AG09309 (cell line): ENCODE data around the gene TRAPPC11.

Source experiments
- DNase-seq: peaks from one replicate; pipeline ENCODE4 v3.0.0-alpha.2; 2010; ENCODE audit warnings: low read depth
- H3K4me3 ChIP-seq: 2 replicates; pipeline ENCODE4 v1.5.1; 2011; ENCODE audit warnings: mild to moderate bottlenecking, low read depth, low read length, moderate library complexity; ENCODE audit not compliant: control insufficient read depth
- TF ChIP-seq, protein P1 (sequence below): IDR thresholded peaks from 2 replicates; pipeline ENCODE4 v1.5.1; 2011; ENCODE audit warnings: mild to moderate bottlenecking, low read depth, low read length, inconsistent platforms; ENCODE audit not compliant: insufficient read depth, control insufficient read depth; ENCODE audit errors: missing control alignments

The TRAPPC11 gene

GRCh38 chr4:183738081-183738673, 79.1 kb downstream of the TRAPPC11 start:
- TF ChIP-seq, protein P1, sequence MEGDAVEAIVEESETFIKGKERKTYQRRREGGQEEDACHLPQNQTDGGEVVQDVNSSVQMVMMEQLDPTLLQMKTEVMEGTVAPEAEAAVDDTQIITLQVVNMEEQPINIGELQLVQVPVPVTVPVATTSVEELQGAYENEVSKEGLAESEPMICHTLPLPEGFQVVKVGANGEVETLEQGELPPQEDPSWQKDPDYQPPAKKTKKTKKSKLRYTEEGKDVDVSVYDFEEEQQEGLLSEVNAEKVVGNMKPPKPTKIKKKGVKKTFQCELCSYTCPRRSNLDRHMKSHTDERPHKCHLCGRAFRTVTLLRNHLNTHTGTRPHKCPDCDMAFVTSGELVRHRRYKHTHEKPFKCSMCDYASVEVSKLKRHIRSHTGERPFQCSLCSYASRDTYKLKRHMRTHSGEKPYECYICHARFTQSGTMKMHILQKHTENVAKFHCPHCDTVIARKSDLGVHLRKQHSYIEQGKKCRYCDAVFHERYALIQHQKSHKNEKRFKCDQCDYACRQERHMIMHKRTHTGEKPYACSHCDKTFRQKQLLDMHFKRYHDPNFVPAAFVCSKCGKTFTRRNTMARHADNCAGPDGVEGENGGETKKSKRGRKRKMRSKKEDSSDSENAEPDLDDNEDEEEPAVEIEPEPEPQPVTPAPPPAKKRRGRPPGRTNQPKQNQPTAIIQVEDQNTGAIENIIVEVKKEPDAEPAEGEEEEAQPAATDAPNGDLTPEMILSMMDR: no peak
- H3K4me3 ChIP-seq: no peak overlapping the region
- no peak for DNase-seq

GRCh38 chr4:183738961-183739360, 79.9 kb downstream of the TRAPPC11 start:
- no peak overlapping the region for H3K4me3 ChIP-seq
- DNase-seq: no peak
- TF ChIP-seq, protein P1: no peak

DNA sequence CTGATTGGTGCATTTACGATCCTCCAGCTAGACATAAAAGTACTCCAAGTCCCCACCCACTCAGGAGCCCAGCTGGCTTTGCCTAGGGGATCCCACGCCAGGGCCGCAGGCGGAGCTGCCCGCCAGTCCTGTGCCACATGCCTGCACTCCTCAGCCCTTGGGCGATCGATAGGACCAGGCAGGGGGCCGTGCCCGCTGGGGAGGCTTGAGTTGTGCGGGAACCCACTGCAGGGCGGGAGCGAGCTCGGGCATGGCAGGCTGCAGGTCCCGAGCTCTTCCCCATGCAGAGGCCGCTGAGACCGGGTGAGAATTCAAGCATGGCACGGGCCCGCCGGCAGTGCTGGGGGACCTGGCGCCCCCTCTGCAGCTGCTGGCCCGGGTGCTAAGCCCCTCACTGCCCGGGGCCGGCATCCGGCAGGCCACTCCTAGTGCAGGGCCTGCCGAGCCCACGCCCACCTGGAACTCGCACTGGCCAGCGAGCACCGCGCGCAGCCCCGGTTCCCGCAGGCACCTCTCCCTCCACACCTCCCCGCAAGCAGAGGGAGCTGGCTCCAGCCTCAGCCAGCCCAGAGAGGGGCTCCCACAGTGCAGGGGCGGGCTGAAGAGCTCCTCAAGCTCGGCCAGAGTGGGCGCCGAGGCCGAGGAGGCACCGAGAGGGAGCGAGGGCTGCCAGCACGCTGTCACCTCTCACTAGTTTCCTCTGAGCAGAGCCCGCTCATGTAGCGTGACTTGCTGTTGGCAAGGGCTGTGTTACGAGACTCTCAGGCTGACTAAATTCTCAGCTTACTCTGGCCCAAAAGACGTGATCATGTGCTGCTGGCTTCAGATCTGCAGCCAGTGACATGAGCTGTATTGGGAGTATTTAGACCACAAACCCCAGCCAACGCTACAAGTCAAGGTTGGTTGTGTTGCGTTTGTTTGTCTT, 87.5 kb downstream of the TRAPPC11 start:
- TF ChIP-seq, protein P1: no peak
- H3K4me3 ChIP-seq: no peak overlapping the region
- peak; percentile 20 for DNase-seq

DNA sequence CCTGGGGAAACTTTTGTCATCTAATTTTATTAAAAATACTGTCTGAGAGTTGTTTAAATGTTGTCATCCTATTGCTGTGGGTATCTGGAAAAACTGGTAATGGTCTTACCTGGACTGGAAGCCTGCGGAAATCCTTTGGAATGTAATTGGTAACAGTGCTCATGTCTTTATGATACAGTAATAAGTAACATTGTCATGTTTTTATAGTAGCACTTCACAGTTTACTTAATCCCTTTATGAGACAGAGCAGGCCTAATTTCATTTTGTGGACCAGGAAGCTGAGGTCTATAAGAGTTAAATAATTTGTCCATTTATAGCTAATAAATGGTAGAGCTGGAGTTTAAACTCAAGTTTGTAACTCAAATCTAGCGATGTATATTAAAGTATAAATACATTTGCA, 88.3 kb downstream of the TRAPPC11 start:
- TF ChIP-seq, protein P1: no peak
- no peak for DNase-seq

GRCh38 chr4:183747931-183748670, 89.0 kb downstream of the TRAPPC11 start:
- no peak for DNase-seq
- TF ChIP-seq, protein P1: no peak
- no peak overlapping the region for H3K4me3 ChIP-seq

More for the DNA sequence above, 88.3 kb downstream of the TRAPPC11 start:
- H3K4me3 ChIP-seq: no peak overlapping the region

DNA sequence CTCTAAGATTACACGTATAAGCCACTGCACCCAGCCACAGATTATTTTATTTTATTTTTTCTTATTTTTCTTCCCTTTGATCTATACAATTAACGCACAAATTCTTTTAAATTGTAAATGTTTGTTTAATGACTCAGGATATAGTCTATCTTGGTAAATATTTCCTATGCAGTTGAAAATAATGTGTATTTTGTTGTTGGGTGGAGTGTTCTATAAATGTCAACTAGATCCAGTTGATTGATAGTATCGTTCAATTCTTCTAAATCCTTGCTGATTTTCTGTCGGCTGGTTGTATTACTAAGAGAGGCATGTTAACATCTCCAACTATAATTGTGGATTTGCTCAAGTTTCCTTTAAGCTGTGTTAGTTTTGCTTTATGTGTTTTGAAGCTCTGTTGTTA, 92.0 kb downstream of the TRAPPC11 start:
- no peak overlapping the region for H3K4me3 ChIP-seq
- no peak for DNase-seq
- TF ChIP-seq, protein P1: no peak
